IgD-negative memory B cell (primary cell): ENCODE measurements around the gene ZNF532. TPM values are rescaled to one million over a fixed set of nuclear protein-coding genes. Genes with fewer than 3 reads are reported as not detected.

Source experiments
- H3K27ac Mint-ChIP-seq, 3 donors: one replicate each; pipeline ENCODE4 v1.8.0; 2020 to 2022; ENCODE audit warnings: mild to moderate bottlenecking in 3 of 3, mixed read lengths in 3 of 3, moderate library complexity in 1 of 3
- H3K27me3 Mint-ChIP-seq: one replicate; pipeline ENCODE4 v1.8.0; 2021; ENCODE audit warnings: mixed read lengths
- H3K36me3 Mint-ChIP-seq: one replicate; pipeline ENCODE4 v1.8.0; 2020; ENCODE audit warnings: mild to moderate bottlenecking, mixed read lengths
- H3K4me1 Mint-ChIP-seq, 3 donors: one replicate each; pipeline ENCODE4 v1.8.0; 2020 to 2022; ENCODE audit warnings: mixed read lengths in 3 of 3, mild to moderate bottlenecking in 1 of 3
- H3K4me3 Mint-ChIP-seq, 4 donors: one replicate each; pipeline ENCODE4 v1.8.0; 2020 to 2022; ENCODE audit warnings: mild to moderate bottlenecking in 4 of 4, mixed read lengths in 4 of 4, moderate library complexity in 3 of 4
- H3K9me3 Mint-ChIP-seq, 3 donors: one replicate each; pipeline ENCODE4 v1.8.0; 2020 to 2021; ENCODE audit warnings: mixed read lengths in 3 of 3, mild to moderate bottlenecking in 1 of 3
- polyA plus RNA-seq: library from polyadenylated mRNA; unstranded; fragments of 300-500 nt; fragmentation: Illumina TruSeq; gene quantifications from one replicate; pipeline ENCODE4 v1.2.3, GENCODE V29; 2021

ZNF532 gene
- polyA plus RNA-seq, 1 donor from 2014 or later: 14.8 TPM

DNA sequence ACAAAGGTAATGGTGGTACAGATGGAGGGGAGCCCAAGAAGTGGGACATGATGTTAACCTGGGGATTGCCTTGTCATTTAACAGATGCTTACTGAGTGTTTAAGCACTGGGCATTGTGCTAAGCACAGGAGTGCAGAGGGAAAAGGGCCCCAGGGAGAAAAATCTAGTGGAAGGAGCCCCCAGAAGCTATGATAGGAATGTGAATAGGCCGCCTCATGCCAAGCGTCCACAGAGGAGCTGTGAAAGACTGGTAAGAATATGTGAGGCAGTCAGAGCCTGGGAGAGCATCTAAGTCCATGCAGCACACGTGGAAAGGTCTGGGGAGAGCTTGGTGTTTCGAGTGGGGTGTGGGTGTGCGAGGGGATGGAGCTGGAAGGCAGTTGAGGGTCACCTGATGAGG lies 5.5 kb downstream of the ZNF532 start:
- H3K4me1 Mint-ChIP-seq: peaks cover 26 to 42% (median 27%) of the 10 kb centered on the region in 3 donors
- no peaks in the 10 kb centered on the region for H3K27me3 Mint-ChIP-seq
- peaks cover 20% of the 10 kb centered on the region for H3K36me3 Mint-ChIP-seq
- H3K9me3 Mint-ChIP-seq: peaks cover 0 to 8% (median 2%) of the 10 kb centered on the region in 3 donors
- H3K27ac Mint-ChIP-seq: peak overlapping the region in 1 of 3 donors; percentile 47
- no peak overlapping the region for H3K4me3 Mint-ChIP-seq

DNA sequence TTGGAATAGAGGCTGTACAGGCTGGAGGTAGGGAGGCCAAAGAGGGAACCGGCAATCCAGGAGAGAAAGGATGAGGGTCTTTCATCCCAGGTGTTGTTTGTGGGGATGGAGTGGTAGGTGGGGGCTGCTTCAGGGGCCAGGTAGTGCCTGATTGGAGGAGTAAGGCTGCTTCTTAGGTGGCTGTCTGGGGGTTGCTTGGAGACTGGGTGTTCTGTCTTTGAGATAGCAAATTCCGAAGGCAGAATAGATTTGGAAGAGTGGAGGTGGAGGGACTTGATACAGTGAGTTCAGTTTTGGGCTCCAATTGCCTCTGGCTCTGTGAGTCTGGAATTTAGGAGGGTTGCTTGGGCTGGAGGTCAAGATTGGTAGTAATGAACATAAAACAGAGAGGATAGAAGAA lies 5.9 kb downstream of the ZNF532 start:
- Mint-ChIP-seq H3K27me3 (peaks cover 2% of the 10 kb centered on the region), H3K27ac (peak overlapping the region in 1 of 3 donors; percentile 92), H3K4me1 (peaks cover 26 to 42% (median 30%) of the 10 kb centered on the region in 3 donors), H3K9me3 (peaks cover 0 to 8% (median 2%) of the 10 kb centered on the region in 3 donors), H3K36me3 (peaks cover 20% of the 10 kb centered on the region), H3K4me3 (no peak overlapping the region)

DNA sequence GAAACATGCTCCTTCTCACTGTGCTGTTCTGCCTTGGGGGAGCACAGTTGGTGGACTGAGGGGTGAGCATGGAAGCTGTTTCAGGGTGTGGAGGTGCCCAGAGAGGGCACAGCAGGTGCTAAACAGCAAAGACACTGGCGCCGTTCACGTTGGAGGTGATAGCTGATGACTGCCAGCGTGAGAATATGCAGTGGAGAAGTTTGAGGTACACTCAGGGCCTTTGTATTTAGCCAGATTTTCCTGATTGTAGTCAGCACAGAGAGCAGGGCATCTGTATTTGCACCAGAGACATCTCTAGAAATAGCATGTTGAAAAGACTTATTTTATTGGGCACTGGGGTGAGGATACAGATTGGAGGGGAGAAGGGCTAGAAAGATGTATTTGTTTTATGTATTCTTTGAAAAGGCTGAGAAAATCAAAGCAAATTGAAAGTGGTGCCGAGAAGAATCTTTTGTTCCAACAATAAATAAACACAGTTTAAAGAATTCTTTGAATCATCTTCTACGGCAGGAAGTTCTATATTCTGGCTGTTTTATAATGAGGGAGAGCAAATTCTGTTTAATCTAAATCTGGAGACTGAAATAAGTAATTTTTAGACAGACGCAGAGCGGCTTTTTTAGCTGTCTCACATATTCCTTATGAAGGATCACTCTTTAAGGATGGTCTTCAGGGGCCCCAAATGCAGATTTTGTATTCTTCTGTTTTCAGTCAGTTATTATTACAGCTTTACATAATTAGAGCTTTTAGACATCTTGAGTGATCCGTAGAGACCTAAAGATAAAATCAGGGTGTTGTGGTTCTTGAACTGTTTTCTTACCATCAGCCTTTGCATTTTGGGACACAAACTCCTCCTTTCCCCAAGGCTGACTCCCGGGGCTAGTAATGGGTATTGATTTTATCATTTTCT lies 7.1 kb downstream of the ZNF532 start:
- Mint-ChIP-seq H3K27ac (peak overlapping the region in 1 of 3 donors; percentile 64), H3K36me3 (peaks cover 13% of the 10 kb centered on the region), H3K4me3 (no peak overlapping the region), H3K4me1 (peaks cover 22 to 42% (median 26%) of the 10 kb centered on the region in 3 donors), H3K9me3 (peaks cover 0 to 8% (median 2%) of the 10 kb centered on the region in 3 donors), H3K27me3 (peaks cover 2% of the 10 kb centered on the region)

DNA sequence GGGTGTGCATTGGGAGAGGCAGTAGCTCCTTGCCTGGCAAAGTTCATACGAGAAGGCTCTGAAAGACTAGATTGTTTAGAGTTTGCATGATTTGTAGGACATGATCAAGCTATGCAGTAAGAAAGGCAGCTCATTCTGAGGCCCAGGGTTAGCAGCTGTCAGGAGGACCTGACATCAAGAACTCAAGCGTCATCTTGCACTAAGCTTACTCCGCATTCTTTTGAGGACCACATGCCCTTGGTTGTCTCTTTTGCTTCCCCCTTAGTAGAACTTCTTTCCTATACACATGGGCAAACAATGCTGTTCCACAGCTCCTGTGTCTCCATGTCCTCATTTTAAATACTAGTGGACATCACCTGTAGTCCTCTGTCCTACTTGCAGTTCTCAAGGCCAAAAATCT lies 14.0 kb downstream of the ZNF532 start:
- peaks cover 9% of the 10 kb centered on the region for H3K36me3 Mint-ChIP-seq
- H3K27ac Mint-ChIP-seq: peak overlapping the region in 1 of 3 donors; percentile 23
- H3K9me3 Mint-ChIP-seq: no peaks in the 10 kb centered on the region
- H3K4me3 Mint-ChIP-seq: no peak overlapping the region
- peaks cover 11 to 34% (median 25%) of the 10 kb centered on the region in 3 donors for H3K4me1 Mint-ChIP-seq
- peaks cover 2% of the 10 kb centered on the region for H3K27me3 Mint-ChIP-seq

DNA sequence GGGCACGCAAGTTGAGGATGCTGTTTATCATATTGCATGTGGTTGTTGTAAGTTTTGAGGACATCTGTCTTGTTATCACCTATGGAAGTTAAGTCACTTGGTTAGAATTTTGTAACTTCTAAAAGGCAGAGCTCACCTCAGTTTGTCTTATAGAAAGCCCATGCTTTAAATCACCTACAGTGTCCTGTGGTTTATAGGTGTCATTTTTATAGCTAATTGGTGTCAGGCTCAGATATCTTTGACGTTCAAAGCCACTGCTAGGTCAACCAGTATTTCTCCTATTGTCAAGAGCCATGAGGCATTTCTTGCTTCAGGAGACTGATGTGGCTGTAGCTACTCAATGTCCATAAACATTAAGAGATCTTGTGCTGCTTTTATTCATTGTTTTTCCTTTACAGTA lies 16.8 kb downstream of the ZNF532 start:
- Mint-ChIP-seq H3K9me3 (no peaks in the 10 kb centered on the region), H3K4me3 (no peak overlapping the region), H3K4me1 (peaks cover under 1 to 18% (median 16%) of the 10 kb centered on the region in 3 donors), H3K27ac (no peak overlapping the region), H3K36me3 (peaks cover 6% of the 10 kb centered on the region), H3K27me3 (no peaks in the 10 kb centered on the region)

DNA sequence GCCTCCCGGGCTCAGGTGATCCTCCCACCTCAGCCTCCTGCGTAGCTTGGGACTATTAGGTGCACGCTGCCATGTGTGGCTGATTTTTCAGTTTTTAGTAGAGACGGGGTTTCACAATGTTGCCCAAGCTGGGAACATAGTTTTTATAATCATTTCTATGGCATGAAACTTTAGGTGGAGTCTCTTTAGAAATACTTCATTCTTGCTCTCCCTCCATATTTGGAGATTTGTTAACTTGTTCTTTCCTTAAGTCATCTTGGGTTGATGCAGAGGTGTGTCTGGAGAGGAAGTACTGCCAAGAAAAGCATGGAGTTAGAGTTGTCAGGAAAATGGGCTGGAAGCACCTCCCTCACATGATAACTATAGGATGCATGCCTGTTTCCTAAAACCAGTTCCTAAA lies 17.4 kb downstream of the ZNF532 start:
- no peaks in the 10 kb centered on the region for H3K27me3 Mint-ChIP-seq
- peak overlapping the region in 1 of 4 donors; percentile 15 for H3K4me3 Mint-ChIP-seq
- H3K9me3 Mint-ChIP-seq: no peaks in the 10 kb centered on the region
- H3K27ac Mint-ChIP-seq: peak overlapping the region in 1 of 3 donors; percentile 31
- H3K4me1 Mint-ChIP-seq: peaks cover 5 to 21% (median 18%) of the 10 kb centered on the region in 3 donors
- peaks cover 6% of the 10 kb centered on the region for H3K36me3 Mint-ChIP-seq

DNA sequence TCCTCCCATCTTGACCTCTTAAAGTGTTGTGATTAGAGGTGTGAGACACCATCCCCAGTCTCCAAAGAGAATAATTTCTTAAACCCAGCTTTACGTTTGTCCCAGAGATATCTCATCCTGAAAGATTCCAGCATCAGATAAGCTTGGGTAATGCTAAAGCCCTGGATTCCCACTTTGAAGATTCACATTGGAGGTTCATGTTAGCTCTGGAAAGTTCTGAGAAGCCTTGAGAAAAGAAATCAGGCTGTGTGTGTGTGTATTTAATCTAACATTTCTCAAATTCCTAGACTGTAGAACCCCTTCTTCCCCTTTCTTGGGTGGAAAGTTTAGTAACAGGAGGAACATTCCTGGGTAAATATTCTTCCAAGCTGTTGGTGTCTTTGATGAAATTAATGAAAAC lies 18.0 kb downstream of the ZNF532 start:
- H3K4me3 Mint-ChIP-seq: no peak overlapping the region
- no peaks in the 10 kb centered on the region for H3K27me3 Mint-ChIP-seq
- no peak overlapping the region for H3K27ac Mint-ChIP-seq
- peaks cover 6% of the 10 kb centered on the region for H3K36me3 Mint-ChIP-seq
- peaks cover 11 to 25% (median 24%) of the 10 kb centered on the region in 3 donors for H3K4me1 Mint-ChIP-seq
- H3K9me3 Mint-ChIP-seq: no peaks in the 10 kb centered on the region

DNA sequence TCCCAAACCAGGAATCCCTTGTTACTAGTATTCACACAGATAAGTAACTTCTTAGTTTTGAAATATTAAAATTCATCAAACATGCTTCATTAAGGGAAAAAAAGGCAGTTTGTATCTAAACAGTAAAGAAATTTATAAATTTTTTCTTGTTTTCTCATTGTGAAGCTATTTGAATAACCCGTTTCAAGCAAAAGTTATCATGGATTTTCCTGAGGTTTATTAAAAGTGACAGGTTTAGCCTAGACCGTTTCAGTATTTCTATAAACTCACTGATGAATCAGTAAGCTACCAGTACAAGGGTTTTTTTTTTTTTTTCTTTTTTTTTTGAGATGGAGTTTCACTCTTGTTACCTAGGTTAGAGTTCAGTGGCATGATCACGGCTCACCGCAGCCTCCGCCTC lies 20.0 kb downstream of the ZNF532 start:
- Mint-ChIP-seq H3K27me3 (no peaks in the 10 kb centered on the region), H3K4me3 (no peak overlapping the region)

DNA sequence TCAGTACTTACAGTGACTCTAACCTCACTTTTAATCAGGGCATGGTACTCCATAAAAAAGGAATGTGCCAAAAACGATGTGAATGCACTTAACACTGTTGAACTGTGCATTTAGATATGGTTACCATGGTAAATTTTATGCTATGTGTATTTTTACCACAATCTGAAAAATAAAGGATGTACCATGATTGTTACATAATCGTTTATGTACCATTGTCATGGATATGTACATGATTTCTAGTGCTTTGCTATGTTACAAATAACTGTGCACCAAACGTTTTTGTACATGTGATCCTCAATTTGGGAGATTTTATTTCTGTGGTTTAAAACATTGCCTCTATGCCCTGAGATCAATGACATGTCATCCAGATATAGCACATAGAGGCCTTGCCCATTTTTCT lies 21.8 kb downstream of the ZNF532 start:
- no peaks in the 10 kb centered on the region for H3K27me3 Mint-ChIP-seq
- H3K4me1 Mint-ChIP-seq: peaks cover 17 to 20% (median 18%) of the 10 kb centered on the region in 3 donors
- H3K36me3 Mint-ChIP-seq: peaks cover 9% of the 10 kb centered on the region
- no peak overlapping the region for H3K4me3 Mint-ChIP-seq
- H3K9me3 Mint-ChIP-seq: no peaks in the 10 kb centered on the region
- peak overlapping the region in 1 of 3 donors; percentile 69 for H3K27ac Mint-ChIP-seq

More for the DNA sequence above, 20.0 kb downstream of the ZNF532 start:
- H3K9me3 Mint-ChIP-seq: no peaks in the 10 kb centered on the region
- H3K27ac Mint-ChIP-seq: no peak overlapping the region
- H3K4me1 Mint-ChIP-seq: peaks cover 17 to 26% (median 24%) of the 10 kb centered on the region in 3 donors
- H3K36me3 Mint-ChIP-seq: peaks cover 4% of the 10 kb centered on the region

DNA sequence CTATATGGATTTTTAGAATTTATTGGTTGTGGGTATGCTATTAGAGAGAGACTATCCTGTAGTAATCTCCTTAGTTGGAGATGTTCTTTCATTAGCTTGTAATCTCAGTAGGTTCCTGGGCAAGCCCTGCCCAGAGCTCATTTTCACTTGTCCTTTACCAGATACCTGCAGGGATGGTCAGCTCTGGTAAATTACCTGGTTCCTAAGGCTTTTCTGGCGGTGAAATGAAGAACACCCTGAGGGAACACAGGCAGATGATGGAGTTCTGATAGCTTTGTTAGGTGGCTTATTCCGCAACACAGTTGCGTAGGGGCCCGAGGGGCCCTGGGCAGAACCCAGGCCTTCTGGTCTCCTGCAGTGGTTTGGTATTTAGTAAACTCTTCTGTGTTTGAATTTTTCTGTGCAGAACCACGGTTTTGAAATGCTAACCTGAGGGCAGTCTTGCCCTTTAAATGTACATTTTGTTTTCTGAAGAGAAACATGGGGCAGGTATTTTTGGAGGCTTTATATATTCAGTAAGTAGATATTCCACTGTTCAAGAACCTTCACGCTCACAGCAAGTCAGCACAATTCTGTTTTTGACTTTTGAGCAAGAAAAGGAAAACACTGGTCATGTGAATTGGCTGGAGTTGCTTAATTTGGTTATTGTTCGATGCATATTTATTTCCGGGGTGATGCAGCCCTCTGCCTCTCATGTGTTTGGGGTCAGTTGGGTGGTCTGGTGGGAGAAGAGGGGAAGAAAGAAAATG lies 22.4 kb downstream of the ZNF532 start:
- H3K36me3 Mint-ChIP-seq: peaks cover 9% of the 10 kb centered on the region
- peak overlapping the region; percentile 4 to 81 (median 69) for H3K27ac Mint-ChIP-seq
- peaks cover 17 to 23% (median 23%) of the 10 kb centered on the region in 3 donors for H3K4me1 Mint-ChIP-seq
- no peaks in the 10 kb centered on the region for H3K9me3 Mint-ChIP-seq
- no peaks in the 10 kb centered on the region for H3K27me3 Mint-ChIP-seq
- peak overlapping the region; percentile 2 to 73 (median 60) for H3K4me3 Mint-ChIP-seq

DNA sequence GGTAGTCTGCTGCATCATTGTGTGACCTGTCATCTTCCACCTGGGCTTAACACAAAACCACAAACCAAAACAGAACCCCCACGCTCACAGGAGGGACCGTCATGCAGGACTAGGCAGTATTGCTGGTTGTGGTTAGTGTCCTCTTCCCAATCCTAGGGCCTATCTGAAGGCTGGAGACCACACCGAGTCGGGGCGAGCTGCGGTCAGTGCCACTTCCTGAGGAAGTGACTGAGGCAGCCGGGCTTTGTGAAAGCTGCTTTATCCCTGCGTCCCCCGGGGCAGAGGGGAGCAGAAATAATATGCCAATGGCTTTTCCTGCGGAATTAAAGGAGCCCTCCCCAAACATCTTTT lies 22.9 kb downstream of the ZNF532 start:
- Mint-ChIP-seq H3K4me1 (peaks cover 19 to 27% (median 25%) of the 10 kb centered on the region in 3 donors), H3K36me3 (peaks cover 9% of the 10 kb centered on the region), H3K4me3 (peak overlapping the region; percentile 2 to 73 (median 60)), H3K9me3 (no peaks in the 10 kb centered on the region), H3K27ac (peak overlapping the region; percentile 4 to 81 (median 69)), H3K27me3 (no peaks in the 10 kb centered on the region)

DNA sequence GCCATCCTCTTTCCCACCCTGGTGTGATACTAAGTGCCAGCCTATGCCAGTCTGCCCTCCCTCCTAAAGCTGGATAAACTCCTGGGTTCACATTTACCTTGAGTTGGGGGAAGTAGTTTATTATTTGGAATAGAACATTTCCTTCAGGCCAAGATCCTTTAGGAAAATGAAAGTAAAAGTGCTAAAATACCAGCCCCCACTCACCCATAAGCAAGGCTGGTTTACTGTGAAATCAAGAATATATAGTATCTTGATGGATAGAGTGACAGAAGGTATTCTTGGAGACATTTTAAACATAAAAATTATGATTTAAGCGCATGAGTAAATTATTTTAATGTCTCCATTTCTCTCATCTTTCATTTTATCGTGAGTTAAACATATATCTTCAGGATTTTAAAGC lies 27.1 kb downstream of the ZNF532 start:
- peak overlapping the region in 1 of 3 donors; percentile 51 for H3K27ac Mint-ChIP-seq
- no peak overlapping the region for H3K4me3 Mint-ChIP-seq

DNA sequence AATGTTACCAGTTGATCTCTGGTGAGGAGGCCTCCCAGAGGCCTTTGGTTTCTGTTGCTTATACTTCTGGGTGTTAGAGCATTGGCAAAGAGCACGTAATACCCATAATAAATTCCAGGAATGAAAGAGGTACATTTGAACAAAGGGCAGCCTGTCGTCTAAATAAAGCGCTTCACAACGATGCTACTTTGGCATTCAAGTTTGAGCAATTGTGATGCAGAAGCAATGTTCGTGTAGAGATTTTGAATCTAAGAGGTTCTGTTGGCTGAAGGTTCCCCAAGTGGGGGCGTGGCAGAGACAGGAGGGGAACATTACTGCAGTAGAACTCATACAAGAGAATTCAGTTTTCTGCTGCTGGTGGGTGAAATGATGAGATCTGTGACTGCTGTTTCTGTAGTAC lies 27.8 kb downstream of the ZNF532 start:
- Mint-ChIP-seq H3K27ac (peak overlapping the region in 1 of 3 donors; percentile 24), H3K36me3 (peaks cover 5% of the 10 kb centered on the region), H3K27me3 (no peaks in the 10 kb centered on the region), H3K9me3 (no peaks in the 10 kb centered on the region), H3K4me1 (peaks cover 37 to 50% (median 46%) of the 10 kb centered on the region in 3 donors), H3K4me3 (no peak overlapping the region)

More for the DNA sequence above, 27.1 kb downstream of the ZNF532 start:
- Mint-ChIP-seq H3K36me3 (peaks cover 5% of the 10 kb centered on the region), H3K4me1 (peaks cover 37 to 50% (median 46%) of the 10 kb centered on the region in 3 donors), H3K9me3 (no peaks in the 10 kb centered on the region), H3K27me3 (no peaks in the 10 kb centered on the region)

DNA sequence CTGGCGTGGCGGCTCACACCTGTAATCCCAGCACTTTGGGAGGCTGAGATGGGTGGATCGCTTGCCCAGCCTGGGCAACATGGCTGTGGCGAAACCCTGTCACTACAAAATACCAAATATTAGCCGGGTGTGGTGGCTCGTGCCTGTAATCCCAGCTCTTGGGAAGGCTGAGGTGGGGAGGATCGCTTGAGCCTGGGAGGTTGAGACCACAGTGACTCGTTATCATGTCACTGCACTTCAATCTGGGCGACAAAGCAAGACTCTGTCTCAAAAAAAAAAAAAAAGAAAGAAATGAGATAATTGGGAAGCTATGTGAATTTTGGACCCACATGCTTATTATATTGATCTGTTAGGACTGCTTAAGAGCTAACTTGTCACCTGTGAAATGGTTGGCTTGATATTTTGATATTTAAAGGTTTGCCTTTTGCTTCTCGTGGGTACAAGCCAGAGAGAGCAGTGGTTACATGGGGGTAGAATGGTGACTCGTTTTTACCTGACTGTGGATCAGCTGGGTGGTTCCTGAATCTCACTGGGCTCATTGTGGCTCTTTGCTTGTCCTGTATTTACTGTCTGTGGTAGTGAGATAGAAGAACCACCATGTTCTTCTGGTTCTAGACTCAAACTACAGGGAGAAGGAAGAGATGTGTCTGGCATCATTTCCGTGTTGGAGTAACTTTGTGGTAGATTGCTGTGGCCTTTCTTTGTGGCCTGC lies 28.9 kb downstream of the ZNF532 start:
- Mint-ChIP-seq H3K27ac (peak overlapping the region in 1 of 3 donors; percentile 9), H3K9me3 (no peaks in the 10 kb centered on the region), H3K4me1 (peaks cover 35 to 51% (median 47%) of the 10 kb centered on the region in 3 donors), H3K4me3 (peak overlapping the region in 2 of 4 donors; percentile 6 to 35), H3K36me3 (peaks cover 5% of the 10 kb centered on the region), H3K27me3 (no peaks in the 10 kb centered on the region)
